ENCODE results near the gene DOCK1.
"Not testable (repeated sequence)": the region's sequence is repeated elsewhere in the genome, so short reads cannot be mapped to it uniquely, and the experiment has no call there.

DOCK1 gene

DNA sequence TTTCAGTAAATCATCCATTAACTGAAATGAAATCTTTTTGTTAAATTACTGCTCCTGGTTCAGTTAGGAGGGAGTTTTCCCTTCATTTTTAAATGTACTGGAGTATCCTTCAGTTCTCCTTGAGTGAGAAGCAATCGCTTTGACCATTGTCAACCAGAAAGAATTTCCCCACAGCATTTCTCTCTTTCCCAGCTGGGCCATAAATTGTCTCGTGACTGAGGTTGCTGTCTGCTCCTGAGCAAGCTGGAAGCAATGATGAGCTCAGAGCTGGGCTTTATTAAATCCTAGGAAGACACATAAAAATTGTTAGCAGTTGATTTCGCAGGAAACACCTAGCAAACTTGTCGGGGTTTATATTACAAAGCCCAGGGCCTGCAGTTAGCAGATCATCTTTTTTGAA, 393.2 kb downstream of the DOCK1 start:
- FAIRE-seq (no peak), DNase-seq (ENCODE audit: insufficient read length, low spot score) (no peak)
- TF ChIP-seq POLR2A (IDR thresholded peaks at IDR 0.05; ENCODE audit: low read depth, low read length) = no peak

DNA sequence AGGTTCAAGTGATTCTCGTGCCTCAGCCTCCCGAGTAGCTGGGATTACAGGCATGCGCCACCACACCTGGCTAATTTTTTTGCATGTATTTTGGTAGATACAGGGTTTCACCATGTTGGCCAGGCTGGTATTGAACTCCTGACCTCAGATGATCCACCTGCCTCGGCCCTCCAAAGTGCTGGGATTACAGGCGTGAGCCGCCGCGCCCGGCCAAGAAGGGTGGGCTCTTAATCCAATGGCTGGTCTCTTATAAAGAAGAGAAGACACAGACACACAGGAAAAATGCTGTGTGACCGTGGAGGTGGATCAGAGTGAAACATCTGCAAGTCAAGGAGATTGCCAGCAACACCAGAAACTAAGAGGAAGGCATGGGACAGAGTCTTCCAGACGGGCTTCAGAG, 394.0 kb downstream of the DOCK1 start:
- FAIRE-seq = not testable (repeated sequence)

DNA sequence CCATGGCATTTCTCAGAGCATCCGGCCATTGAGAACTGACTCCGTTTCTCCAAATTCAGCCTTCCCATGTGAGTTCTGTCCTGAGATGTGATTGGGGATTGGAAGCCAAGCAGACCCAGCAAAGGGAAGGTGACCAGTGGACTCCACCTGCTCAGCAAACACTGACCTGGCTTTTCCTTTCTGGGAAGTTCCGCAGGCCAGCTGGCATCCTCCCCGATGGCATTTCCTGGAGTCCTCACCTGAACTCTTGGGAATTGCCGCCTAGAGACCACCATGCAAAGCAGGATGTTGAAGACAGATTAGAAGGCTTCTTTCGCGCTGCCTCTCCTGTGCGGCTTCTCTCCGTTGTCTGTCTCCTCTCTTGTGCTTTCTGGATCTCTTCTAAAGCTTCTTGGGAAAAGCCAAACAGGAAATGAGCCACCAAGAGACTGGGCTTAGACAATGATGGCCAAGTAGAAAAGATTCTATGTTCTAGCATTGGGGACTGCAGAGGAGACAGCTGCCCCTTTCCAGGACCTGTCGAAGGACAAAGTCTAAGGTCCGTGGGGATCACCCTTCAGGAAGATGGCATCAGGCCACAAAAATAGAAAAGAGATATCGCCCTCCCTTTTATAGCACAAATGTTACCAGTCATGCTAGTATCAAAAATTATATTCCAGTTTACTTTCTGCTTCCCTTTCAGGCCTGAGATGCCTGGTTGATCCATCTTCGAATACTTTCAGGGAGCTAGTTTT, 394.9 kb downstream of the DOCK1 start:
- DNase-seq (ENCODE audit: insufficient read length, low spot score) (no peak), FAIRE-seq (no peak)
- TF ChIP-seq POLR2A (IDR thresholded peaks at IDR 0.05; ENCODE audit: low read depth, low read length) = no peak

More for the DNA sequence above, 394.0 kb downstream of the DOCK1 start:
- DNase-seq (ENCODE audit: insufficient read length, low spot score) = not testable (repeated sequence)

DNA sequence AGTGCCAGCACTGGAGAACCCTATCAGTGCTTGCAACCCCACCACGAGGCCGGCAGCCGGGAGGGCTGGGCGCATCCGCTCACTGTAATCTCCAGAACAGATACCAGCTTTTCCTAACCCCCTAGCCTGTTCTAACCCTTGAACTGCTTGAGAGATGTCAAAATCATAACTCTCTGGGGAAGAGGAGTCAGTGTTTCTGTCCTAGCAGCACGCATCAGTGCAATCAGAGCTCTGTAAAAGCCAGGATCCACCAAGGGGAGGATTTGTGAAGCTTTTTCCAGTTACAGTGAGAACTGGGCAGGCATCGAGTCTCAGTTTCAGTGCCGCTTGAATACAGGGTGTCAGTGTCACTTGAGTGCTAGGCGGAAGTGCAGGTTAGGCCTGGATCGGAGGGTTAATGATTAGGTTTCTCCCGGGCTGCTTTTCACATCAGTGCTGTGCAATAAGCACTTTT, 395.7 kb downstream of the DOCK1 start:
- FAIRE-seq (no peak), DNase-seq (ENCODE audit: insufficient read length, low spot score) (no peak)
- TF ChIP-seq POLR2A (IDR thresholded peaks at IDR 0.05; ENCODE audit: low read depth, low read length) = no peak

DNA sequence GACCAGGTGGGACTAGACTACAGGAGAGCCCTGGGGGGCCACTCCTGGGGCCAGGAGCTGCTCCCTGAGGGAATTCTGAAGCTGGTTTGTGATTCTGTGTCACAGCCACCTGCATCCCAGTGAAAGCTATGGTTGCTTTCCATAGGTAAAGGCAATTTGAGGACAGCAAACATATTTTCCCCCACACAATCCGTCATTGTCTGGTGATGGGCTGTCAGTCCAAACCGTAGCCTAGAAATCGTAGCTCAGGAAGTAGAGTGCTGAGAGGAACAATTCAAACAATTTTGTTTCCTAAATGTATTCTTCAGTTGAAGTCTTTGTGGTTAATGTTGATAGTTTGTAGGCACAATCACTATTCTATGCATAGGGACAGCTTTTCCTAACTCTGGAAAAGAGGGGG, 397.1 kb downstream of the DOCK1 start:
- DNase-seq (ENCODE audit: insufficient read length, low spot score) (no peak), FAIRE-seq (no peak)
- no peak for TF ChIP-seq POLR2A (IDR thresholded peaks at IDR 0.05; ENCODE audit: low read depth, low read length)

DNA sequence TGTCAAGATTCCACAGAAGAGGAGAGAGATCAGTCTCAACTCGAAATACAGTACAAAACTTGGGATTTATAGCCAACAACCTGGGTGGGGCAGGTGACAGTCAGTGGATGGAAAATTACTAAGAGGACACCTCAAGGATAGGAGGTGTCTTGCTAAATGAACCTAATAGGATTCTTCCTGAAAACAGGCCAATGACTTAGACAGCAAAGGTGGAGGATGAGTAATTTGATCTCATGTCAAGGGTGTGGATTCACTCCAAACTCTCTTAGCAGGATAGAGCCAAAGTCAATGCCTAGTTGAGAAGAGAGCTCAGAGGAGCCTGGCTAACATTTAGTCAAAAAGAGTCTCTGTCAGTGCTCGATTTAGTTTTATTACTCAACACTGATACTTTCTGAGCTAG, 397.9 kb downstream of the DOCK1 start:
- DNase-seq (ENCODE audit: insufficient read length, low spot score) = no peak
- no peak for TF ChIP-seq POLR2A (IDR thresholded peaks at IDR 0.05; ENCODE audit: low read depth, low read length)
- no peak for FAIRE-seq

DNA sequence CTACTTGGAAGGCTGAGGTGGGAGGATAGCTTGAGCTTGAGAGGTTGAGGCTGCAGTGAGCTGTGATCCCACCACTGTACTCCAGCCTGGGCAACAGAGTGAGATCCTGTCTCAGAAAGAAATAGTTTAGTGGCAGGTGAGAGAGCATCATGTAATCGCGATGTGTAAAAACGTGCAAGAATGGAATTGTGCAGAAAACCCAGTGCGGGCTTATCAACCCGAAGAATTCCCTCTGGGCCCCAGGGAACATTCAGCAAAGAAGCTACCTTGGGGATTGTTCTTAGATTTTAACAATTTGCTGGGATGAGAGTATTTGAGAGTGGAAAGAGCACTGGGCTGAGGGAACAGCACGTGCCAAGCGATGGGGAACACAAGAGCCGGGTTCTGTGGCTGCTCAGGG, 398.5 kb downstream of the DOCK1 start:
- FAIRE-seq (no peak), DNase-seq (ENCODE audit: insufficient read length, low spot score) (no peak)
- TF ChIP-seq POLR2A (IDR thresholded peaks at IDR 0.05; ENCODE audit: low read depth, low read length) = no peak

DNA sequence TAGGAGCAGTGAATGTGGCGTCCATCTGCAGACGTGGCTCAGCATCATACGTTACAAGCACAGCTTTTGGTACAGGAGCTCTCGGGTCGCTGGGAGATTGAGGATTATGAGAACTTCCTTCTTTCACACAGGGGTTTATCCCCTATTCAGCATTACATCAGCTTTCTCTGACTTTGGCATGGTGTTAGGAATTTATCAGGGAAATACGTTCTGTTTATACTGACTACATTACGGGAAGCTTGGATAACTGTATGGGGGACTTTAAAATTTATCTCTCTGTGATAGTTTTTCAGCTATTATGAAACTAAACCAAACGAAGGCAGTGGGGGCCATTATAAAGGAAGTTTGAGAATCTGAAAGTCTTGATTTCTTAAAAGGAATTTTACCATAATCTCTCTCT, 401.3 kb downstream of the DOCK1 start:
- no peak for DNase-seq (ENCODE audit: insufficient read length, low spot score)
- no peak for FAIRE-seq
- TF ChIP-seq POLR2A (IDR thresholded peaks at IDR 0.05; ENCODE audit: low read depth, low read length) = no peak

DNA sequence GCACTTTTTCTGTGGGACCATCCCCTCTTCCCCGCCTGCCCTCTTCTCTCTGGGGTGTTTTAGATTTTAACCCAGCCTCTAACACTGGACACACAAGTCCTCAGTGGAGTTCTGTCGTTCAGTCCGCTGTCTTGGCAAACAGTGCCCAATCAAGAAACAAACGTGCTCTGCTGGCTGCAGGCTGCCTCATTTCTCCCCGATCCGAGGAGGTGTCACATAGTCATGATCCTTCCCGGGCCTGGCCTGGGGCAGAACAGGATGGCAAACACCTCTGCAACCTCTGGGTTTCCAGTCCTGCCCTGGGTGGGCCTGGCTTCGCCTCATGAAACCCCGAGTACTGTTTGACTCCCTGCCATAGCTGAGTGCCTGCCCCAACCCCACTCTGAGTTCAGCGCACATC, 402.1 kb downstream of the DOCK1 start:
- no peak for TF ChIP-seq POLR2A (IDR thresholded peaks at IDR 0.05; ENCODE audit: low read depth, low read length)
- FAIRE-seq (no peak), DNase-seq (ENCODE audit: insufficient read length, low spot score) (no peak)

DNA sequence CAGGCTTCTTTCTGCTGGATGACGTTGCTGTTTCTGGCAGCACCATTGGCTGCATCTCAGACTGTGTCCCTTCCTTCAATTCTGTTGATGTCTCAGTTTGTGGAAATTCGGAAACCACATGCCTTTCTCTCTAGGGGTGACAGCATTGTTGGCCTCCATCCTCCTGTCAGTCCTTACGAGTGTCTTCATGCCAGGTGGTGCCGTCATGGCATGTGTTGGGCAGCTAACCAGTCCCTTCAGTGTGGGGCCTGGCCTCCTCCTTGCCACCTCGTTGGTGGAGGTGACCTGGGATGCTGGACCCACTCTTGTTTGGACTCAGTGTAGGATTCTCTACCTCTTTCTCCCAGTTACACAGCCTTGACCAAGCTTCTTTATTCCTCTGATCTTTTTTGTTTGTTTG, 402.8 kb downstream of the DOCK1 start:
- FAIRE-seq (no peak), DNase-seq (ENCODE audit: insufficient read length, low spot score) (no peak)
- TF ChIP-seq POLR2A (IDR thresholded peaks at IDR 0.05; ENCODE audit: low read depth, low read length) = no peak

DNA sequence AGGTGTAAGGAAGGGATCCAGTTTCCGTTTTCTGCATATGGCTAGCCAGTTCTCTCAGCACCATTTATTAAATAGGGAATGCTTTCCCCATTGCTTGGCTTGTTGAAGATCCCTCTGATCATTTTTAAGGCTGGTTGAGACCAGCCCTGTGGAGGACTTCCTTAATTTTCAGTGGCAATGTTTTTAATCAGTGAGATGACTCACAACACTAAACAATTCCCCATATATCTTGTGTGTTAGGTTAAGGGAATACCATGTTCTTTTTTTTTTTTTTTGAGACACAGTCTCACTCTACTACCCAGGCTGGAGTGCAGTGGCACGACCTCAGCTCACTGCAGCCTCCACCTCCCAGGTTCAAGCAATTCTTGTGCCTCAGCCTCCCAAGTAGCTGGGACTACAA, 404.4 kb downstream of the DOCK1 start:
- DNase-seq (ENCODE audit: insufficient read length, low spot score); FAIRE-seq: not testable (repeated sequence)

DNA sequence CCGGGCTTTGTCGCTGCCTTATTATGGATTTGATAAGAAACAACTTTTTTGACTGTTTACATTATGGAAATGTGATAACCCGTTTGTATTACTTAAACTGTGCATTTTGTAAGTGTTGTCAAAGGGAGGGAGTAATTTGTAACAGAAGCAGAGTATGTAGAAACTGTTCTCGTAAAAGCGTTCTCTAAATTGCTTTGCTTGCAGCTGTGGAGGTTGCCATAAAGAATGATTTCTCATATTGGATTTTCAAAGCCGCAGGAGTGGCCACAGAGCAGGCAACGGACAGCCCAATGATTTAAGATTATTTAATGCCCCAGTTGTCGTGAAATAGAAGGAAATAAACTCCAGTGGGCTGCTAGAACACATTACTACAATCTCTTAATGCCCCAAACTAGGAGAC, 405.2 kb downstream of the DOCK1 start:
- TF ChIP-seq POLR2A (IDR thresholded peaks at IDR 0.05; ENCODE audit: low read depth, low read length) = no peak
- DNase-seq (ENCODE audit: insufficient read length, low spot score) (no peak), FAIRE-seq (no peak)

DNA sequence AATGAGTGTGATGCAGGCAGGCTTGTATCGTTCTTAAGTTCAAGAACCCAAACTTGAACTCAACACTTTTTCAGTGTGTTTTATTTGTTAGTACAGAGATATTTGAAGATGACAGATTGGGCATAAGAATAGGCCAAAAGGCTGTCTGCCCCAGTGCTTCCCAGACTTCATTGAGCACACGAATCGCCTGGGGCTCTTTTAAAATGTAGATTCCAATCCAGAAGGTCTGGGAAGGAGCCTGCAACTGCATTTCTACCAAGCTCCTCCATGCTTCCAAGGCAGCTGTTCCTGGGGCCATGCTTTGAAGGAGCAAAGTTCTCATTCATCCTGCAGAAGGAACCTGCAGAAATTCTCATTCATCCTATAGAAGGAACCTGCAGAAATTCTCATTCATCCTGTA, 405.7 kb downstream of the DOCK1 start:
- TF ChIP-seq POLR2A (IDR thresholded peaks at IDR 0.05; ENCODE audit: low read depth, low read length) = no peak
- DNase-seq (ENCODE audit: insufficient read length, low spot score) (no peak), FAIRE-seq (no peak)

DNA sequence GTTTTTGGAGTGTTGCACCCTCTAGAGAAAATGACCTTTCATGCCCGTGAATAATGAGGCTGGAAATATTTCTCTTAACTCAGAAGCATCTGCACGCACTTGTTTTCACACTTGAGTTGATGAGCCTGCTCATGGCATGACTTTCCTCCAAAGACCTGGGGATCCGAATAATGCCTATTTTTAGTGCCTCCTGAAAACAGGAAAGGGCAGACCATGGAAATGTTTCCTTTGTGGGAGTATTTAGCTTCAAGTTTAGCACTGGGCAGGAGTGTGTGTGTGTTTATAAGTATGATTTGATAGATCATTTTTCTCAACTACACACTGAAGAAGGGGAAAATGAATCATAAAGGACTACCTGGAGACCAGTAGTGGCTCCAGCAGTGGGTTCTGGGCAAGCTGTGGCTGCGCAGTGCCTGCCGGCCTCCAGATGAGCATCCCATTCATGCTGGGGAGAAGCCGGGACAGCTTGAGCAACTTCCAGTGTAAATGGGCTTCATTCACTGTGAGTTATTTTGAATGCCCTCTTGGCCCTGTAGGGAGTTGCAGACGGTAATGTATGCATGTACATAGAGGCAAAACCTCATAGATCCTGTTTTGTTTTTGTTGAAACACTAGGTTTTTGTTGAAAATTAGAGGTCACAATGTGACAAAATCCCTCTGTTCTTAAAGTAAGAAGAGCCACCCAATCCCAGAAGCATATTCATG, 408.9 kb downstream of the DOCK1 start:
- FAIRE-seq = no peak
- DNase-seq (ENCODE audit: insufficient read length, low spot score) = no peak

DNA sequence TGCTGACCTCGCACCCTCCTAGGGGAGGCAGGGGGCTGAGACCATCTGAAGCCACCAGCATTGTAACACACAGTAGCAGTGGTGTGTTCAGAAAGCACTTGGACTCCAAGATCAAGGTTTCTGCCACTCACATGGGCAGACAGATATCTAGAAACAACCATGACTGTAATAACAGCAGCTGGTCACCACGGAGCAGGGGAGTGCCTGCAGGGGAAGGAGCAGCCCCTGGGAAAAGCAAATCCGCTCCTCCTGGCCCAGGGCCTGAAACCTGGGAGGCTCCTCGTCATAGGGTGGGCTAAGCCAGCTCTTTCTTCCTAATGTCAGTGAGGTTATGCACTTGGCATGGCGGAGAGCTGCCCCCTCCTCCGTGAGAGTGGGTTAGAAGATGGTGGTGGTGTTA, 409.6 kb downstream of the DOCK1 start:
- TF ChIP-seq POLR2A (IDR thresholded peaks at IDR 0.05; ENCODE audit: low read depth, low read length) = no peak
- DNase-seq (ENCODE audit: insufficient read length, low spot score) = no peak
- no peak for FAIRE-seq

More for the DNA sequence above, 408.9 kb downstream of the DOCK1 start:
- TF ChIP-seq POLR2A (IDR thresholded peaks at IDR 0.05; ENCODE audit: low read depth, low read length) = no peak

All from H54 (cell line).